ENCODE measurements around the gene MYH6.

MYH6 gene

DNA sequence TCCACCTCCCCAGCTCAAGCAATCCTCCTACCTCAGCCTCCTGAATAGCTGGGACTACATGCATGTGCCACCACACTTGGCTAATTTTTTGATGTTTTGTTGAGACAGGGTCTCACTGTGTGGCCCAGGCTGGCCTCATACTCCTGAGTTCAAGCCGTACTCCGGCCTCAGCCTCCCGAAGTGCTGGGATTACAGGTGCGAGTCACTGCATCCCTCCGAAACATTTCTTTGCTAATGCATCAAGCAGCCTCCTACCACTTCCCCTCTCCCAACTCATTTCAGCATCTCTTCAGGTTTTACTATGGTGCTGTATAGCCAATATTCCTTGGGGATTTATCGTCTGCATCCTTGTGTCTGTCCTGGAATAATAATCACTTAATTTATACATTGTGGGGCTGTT lies 53.1 kb downstream of the MYH6 start:
- Histone ChIP-seq H4K20me1 (ENCODE audit: insufficient read depth, low read length) (no peaks in the 10 kb centered on the region), H3K9me3 (ENCODE audit: low read length) (no peaks in the 10 kb centered on the region), H2AFZ (ENCODE audit: low read length) (no peak overlapping the region), H3K9me2 (ENCODE audit: low read depth, low read length) (no peaks in the 10 kb centered on the region), H3K4me3 (ENCODE audit: low read depth, low read length, poor library complexity, severe bottlenecking) (no peak overlapping the region), H3K4me1 (ENCODE audit: insufficient read depth, low read length, severe bottlenecking) (no peaks in the 10 kb centered on the region), H3K36me3 (ENCODE audit: insufficient read depth, low read length) (no peaks in the 10 kb centered on the region), H3K9ac (ENCODE audit: low read length) (no peak overlapping the region), H3K27ac (ENCODE audit: low read depth, low read length, poor library complexity, severe bottlenecking) (no peak overlapping the region), H3K4me2 (ENCODE audit: low read length) (no peak overlapping the region), H3F3A (ENCODE audit: insufficient read depth, low read length) (no peaks in the 10 kb centered on the region), H3K27me3 (ENCODE audit: insufficient read depth, low read length) (0 out of 2 replicates have a peak, but pooled peaks cover under 1% of the 10 kb centered on the region), H3K79me2 (ENCODE audit: insufficient read depth, low read length) (no peaks in the 10 kb centered on the region)
- TF ChIP-seq, protein P1, sequence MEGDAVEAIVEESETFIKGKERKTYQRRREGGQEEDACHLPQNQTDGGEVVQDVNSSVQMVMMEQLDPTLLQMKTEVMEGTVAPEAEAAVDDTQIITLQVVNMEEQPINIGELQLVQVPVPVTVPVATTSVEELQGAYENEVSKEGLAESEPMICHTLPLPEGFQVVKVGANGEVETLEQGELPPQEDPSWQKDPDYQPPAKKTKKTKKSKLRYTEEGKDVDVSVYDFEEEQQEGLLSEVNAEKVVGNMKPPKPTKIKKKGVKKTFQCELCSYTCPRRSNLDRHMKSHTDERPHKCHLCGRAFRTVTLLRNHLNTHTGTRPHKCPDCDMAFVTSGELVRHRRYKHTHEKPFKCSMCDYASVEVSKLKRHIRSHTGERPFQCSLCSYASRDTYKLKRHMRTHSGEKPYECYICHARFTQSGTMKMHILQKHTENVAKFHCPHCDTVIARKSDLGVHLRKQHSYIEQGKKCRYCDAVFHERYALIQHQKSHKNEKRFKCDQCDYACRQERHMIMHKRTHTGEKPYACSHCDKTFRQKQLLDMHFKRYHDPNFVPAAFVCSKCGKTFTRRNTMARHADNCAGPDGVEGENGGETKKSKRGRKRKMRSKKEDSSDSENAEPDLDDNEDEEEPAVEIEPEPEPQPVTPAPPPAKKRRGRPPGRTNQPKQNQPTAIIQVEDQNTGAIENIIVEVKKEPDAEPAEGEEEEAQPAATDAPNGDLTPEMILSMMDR (IDR thresholded peaks at IDR 0.05; ENCODE audit: low read length): no peak
- TF ChIP-seq EZH2 (IDR thresholded peaks at IDR 0.05; ENCODE audit: borderline replicate concordance, low read length): no peak

DNA sequence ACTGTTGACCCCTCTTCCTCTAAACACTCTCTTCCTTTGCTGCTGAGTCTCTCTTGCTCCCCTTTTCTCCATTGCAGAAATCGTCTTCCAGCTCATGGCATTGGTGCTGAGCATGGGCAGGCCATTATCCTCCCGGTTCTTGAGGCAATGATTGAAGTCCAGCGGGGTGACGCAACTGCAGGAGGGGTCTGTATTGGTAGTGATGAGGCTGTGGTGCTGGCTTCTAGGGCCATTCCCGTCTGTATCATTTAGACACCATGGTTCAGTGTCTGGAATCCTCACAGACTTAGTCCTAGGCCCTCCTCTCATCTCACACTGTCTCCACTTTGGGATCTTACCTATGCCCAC lies 54.7 kb downstream of the MYH6 start:
- TF ChIP-seq, protein P1 (IDR thresholded peaks at IDR 0.05; ENCODE audit: low read length): no peak
- no peak for TF ChIP-seq EZH2 (IDR thresholded peaks at IDR 0.05; ENCODE audit: borderline replicate concordance, low read length)
- H3K27ac ChIP-seq (ENCODE audit: low read depth, low read length, poor library complexity, severe bottlenecking): no peak overlapping the region
- no peaks in the 10 kb centered on the region for H3F3A ChIP-seq (ENCODE audit: insufficient read depth, low read length)
- H3K27me3 ChIP-seq (ENCODE audit: insufficient read depth, low read length): no peaks in the 10 kb centered on the region
- no peaks in the 10 kb centered on the region for H3K36me3 ChIP-seq (ENCODE audit: insufficient read depth, low read length)
- H3K9me3 ChIP-seq (ENCODE audit: low read length): no peaks in the 10 kb centered on the region
- H4K20me1 ChIP-seq (ENCODE audit: insufficient read depth, low read length): no peaks in the 10 kb centered on the region
- H3K4me1 ChIP-seq (ENCODE audit: insufficient read depth, low read length, severe bottlenecking): no peaks in the 10 kb centered on the region
- H3K4me3 ChIP-seq (ENCODE audit: low read depth, low read length, poor library complexity, severe bottlenecking): no peak overlapping the region
- no peak overlapping the region for H3K9ac ChIP-seq (ENCODE audit: low read length)
- H3K79me2 ChIP-seq (ENCODE audit: insufficient read depth, low read length): no peaks in the 10 kb centered on the region
- no peak overlapping the region for H2AFZ ChIP-seq (ENCODE audit: low read length)
- H3K9me2 ChIP-seq (ENCODE audit: low read depth, low read length): no peaks in the 10 kb centered on the region
- H3K4me2 ChIP-seq (ENCODE audit: low read length): no peak overlapping the region

- H3K27me3 ChIP-seq (ENCODE audit: insufficient read depth, low read length): no peaks in the 10 kb centered on the region
- H3K4me2 ChIP-seq (ENCODE audit: low read length): no peak within 1 kb of the TSS
- H3K4me3 ChIP-seq (ENCODE audit: low read depth, low read length, poor library complexity, severe bottlenecking): no peak within 1 kb of the TSS
- no peaks in the 10 kb centered on the region for H3F3A ChIP-seq (ENCODE audit: insufficient read depth, low read length)
- H3K36me3 ChIP-seq (ENCODE audit: insufficient read depth, low read length): no peaks in the 10 kb centered on the region
- no peak for TF ChIP-seq EZH2 (IDR thresholded peaks at IDR 0.05; ENCODE audit: borderline replicate concordance, low read length)
- TF ChIP-seq, protein P1 (IDR thresholded peaks at IDR 0.05; ENCODE audit: low read length): no peak
- no peaks in the 10 kb centered on the region for H3K4me1 ChIP-seq (ENCODE audit: insufficient read depth, low read length, severe bottlenecking)
- no peaks in the 10 kb centered on the region for H3K79me2 ChIP-seq (ENCODE audit: insufficient read depth, low read length)
- H3K27ac ChIP-seq (ENCODE audit: low read depth, low read length, poor library complexity, severe bottlenecking): no peak within 1 kb of the TSS
- H3K9me3 ChIP-seq (ENCODE audit: low read length): no peaks in the 10 kb centered on the region
- H2AFZ ChIP-seq (ENCODE audit: low read length): no peak within 1 kb of the TSS
- no peaks in the 10 kb centered on the region for H3K9me2 ChIP-seq (ENCODE audit: low read depth, low read length)
- H3K9ac ChIP-seq (ENCODE audit: low read length): no peak within 1 kb of the TSS
- H4K20me1 ChIP-seq (ENCODE audit: insufficient read depth, low read length): no peaks in the 10 kb centered on the region
Measured at GRCh38 chr14:23352506-23353432, 55.3 kb downstream of the MYH6 start, which contains the start of gene SLC22A17. TSS of gene SLC22A17 (minus strand) at chr14:23352887.
